Right renal pelvis (tissue), 4 donors: ENCODE measurements around the gene FAM20A. TPM values are rescaled to one million over a fixed set of nuclear protein-coding genes. Genes with fewer than 3 reads are reported as not detected.
"Not testable (repeated sequence)": the region's sequence is repeated elsewhere in the genome, so short reads cannot be mapped to it uniquely, and the experiment has no call there.

Experiments used
- DNase-seq, 4 donors: peaks; one replicate each; pipeline ENCODE4 v3.0.0-alpha.2; 2013; ENCODE audit warnings: low read depth in 4 of 4, low spot score in 3 of 4, missing footprints in 1 of 4
- polyA plus RNA-seq, 4 donors: library from polyadenylated mRNA; unstranded; fragments of 120-200 nt; gene quantifications; one replicate each; pipeline ENCODE4 v1.2.1, GENCODE V29; 2013; ENCODE audit not compliant: insufficient read length in 4 of 4

Gene FAM20A
- polyA plus RNA-seq, 4 donors = 8.7 to 12.6 (median 11.6) TPM

- no peak for DNase-seq
These were observed 8.2 kb downstream of the FAM20A start for GRCh38 chr17:68592682-68593641.

- no peak for DNase-seq
These were observed 9.2 kb downstream of the FAM20A start for GRCh38 chr17:68592009-68592408.

- DNase-seq = no peak
These were observed 9.6 kb downstream of the FAM20A start for GRCh38 chr17:68591583-68591982.

- DNase-seq = no peak
These were observed 12.1 kb downstream of the FAM20A start for GRCh38 chr17:68589086-68589485.

GRCh38 chr17:68588362-68588761 lies 12.8 kb downstream of the FAM20A start:
- no peak for DNase-seq

- no peak for DNase-seq
These were observed 13.3 kb downstream of the FAM20A start for GRCh38 chr17:68587847-68588246.

- DNase-seq = no peak
These were observed 14.1 kb downstream of the FAM20A start for GRCh38 chr17:68587026-68587425.

GRCh38 chr17:68585643-68586042 lies 15.5 kb downstream of the FAM20A start:
- no peak for DNase-seq

- DNase-seq = no peak
These were observed 16.4 kb downstream of the FAM20A start for GRCh38 chr17:68584581-68585303.

- not testable (repeated sequence) for DNase-seq
These were observed 18.3 kb downstream of the FAM20A start for GRCh38 chr17:68582867-68583266.

GRCh38 chr17:68581863-68582645 lies 19.1 kb downstream of the FAM20A start:
- no peak for DNase-seq

GRCh38 chr17:68580236-68580770 lies 20.9 kb downstream of the FAM20A start:
- no peak for DNase-seq

GRCh38 chr17:68579194-68579927 lies 21.8 kb downstream of the FAM20A start:
- no peak for DNase-seq

- no peak for DNase-seq
These were observed 22.9 kb downstream of the FAM20A start for GRCh38 chr17:68578236-68578635.

GRCh38 chr17:68577497-68577821 lies 23.7 kb downstream of the FAM20A start:
- DNase-seq = no peak

GRCh38 chr17:68576811-68577496 lies 24.2 kb downstream of the FAM20A start:
- DNase-seq = no peak

GRCh38 chr17:68576137-68576536 lies 25.0 kb downstream of the FAM20A start:
- no peak for DNase-seq

- no peak for DNase-seq
These were observed 27.8 kb downstream of the FAM20A start for GRCh38 chr17:68573338-68573737.

GRCh38 chr17:68572138-68572842 lies 28.9 kb downstream of the FAM20A start:
- no peak for DNase-seq
